ENCODE measurements around the gene CD14. TPM values are rescaled to one million over a fixed set of nuclear protein-coding genes. Genes with fewer than 3 reads are reported as not detected.

The CD14 gene
- total RNA-seq, 4 donors from 2014 or later, result 3.3 to 16.0 (median 7.4) TPM

DNA sequence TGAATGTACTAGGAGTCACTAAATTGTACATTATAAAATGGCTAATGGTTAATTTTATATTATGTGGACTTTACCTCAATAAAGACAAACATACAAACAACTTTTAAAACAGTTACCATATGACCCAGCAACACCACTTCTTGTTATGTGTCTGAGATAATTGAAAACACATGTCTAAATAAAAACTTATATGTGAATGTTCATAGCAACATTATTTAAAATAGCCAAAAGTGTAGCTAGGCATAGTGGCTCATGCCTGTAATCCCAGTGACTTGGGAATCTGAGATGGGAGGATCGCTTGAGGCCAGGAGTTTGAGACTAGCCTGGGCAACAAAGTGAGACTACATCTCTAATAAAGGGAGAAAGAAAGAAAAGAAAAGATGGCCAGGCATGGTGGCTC lies 45.5 kb downstream of the CD14 start:
- H3K27ac ChIP-seq, result no peak overlapping the region
- TF ChIP-seq, protein P1, sequence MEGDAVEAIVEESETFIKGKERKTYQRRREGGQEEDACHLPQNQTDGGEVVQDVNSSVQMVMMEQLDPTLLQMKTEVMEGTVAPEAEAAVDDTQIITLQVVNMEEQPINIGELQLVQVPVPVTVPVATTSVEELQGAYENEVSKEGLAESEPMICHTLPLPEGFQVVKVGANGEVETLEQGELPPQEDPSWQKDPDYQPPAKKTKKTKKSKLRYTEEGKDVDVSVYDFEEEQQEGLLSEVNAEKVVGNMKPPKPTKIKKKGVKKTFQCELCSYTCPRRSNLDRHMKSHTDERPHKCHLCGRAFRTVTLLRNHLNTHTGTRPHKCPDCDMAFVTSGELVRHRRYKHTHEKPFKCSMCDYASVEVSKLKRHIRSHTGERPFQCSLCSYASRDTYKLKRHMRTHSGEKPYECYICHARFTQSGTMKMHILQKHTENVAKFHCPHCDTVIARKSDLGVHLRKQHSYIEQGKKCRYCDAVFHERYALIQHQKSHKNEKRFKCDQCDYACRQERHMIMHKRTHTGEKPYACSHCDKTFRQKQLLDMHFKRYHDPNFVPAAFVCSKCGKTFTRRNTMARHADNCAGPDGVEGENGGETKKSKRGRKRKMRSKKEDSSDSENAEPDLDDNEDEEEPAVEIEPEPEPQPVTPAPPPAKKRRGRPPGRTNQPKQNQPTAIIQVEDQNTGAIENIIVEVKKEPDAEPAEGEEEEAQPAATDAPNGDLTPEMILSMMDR (IDR thresholded peaks at IDR 0.05), result no peak
- TF ChIP-seq POLR2A (IDR thresholded peaks at IDR 0.05), result no peak
- no peaks in the 10 kb centered on the region for H3K27me3 ChIP-seq
- H3K4me1 ChIP-seq, result no peaks in the 10 kb centered on the region
- H3K9me3 ChIP-seq, result no peaks in the 10 kb centered on the region
- no peaks in the 10 kb centered on the region for H3K36me3 ChIP-seq
- no peak overlapping the region for H3K4me3 ChIP-seq
- DNase-seq, result no peak

Other genes with a start within 250 kb of the CD14 start
- 100 to 1,000 TPM; 141 to 236 (median 211) TPM for gene ANKHD1, start 231.3 kb downstream of the CD14 start, total RNA-seq
- 10 to 100 TPM in 3 of 4 donors, not detected in 1; 32.4 to 46.1 (median 32.9) TPM for gene EIF4EBP3, start 85.5 kb downstream of the CD14 start, total RNA-seq
- gene SRA1, start 75.7 kb downstream of the CD14 start, total RNA-seq, result 10 to 100 TPM; 19.8 to 38.6 (median 27.5) TPM
- gene APBB3, start 68.6 kb downstream of the CD14 start, total RNA-seq, result 10 to 100 TPM; 21.7 to 78.5 (median 62.4) TPM
- gene SLC35A4, start 68.3 kb downstream of the CD14 start, total RNA-seq, result 10 to 100 TPM; 41.9 to 51.3 (median 49.9) TPM
- gene TMCO6, start 6.3 kb upstream of the CD14 start, total RNA-seq, result 10 to 100 TPM; 21.9 to 90.9 (median 42.2) TPM
- gene NDUFA2, start 14.5 kb upstream of the CD14 start, total RNA-seq, result 10 to 100 TPM; 51.2 to 90.2 (median 69.6) TPM
- 100 to 1,000 TPM in 1 of 4 donors, 10 to 100 TPM in 3; 40.5 to 167 (median 82.8) TPM for gene IK, start 14.7 kb upstream of the CD14 start, total RNA-seq
- gene WDR55, start 31.7 kb upstream of the CD14 start, total RNA-seq, result 10 to 100 TPM; 31.3 to 66.8 (median 39.7) TPM
- gene DND1, start 40.4 kb upstream of the CD14 start, total RNA-seq, result 1 to 10 TPM in 3 of 4 donors, not detected in 1; 3.7 to 5.0 (median 3.8) TPM
- gene HARS1, start 58.2 kb upstream of the CD14 start, total RNA-seq, result 10 to 100 TPM; 24.3 to 55.3 (median 46.1) TPM
- 10 to 100 TPM; 21.5 to 49.6 (median 42.4) TPM for gene HARS2, start 58.3 kb upstream of the CD14 start, total RNA-seq
- 10 to 100 TPM; 17.3 to 21.7 (median 21.1) TPM for gene ZMAT2, start 67.3 kb upstream of the CD14 start, total RNA-seq
- not detected for gene PCDHA1, start 153.0 kb upstream of the CD14 start, total RNA-seq
- not detected for gene PCDHA2, start 161.7 kb upstream of the CD14 start, total RNA-seq
- under 1 TPM in 1 of 4 donors, not detected in 3; 0.27 TPM for gene PCDHA3, start 167.9 kb upstream of the CD14 start, total RNA-seq
- 1 to 10 TPM in 1 of 4 donors, under 1 TPM in 1, not detected in 2; 0.54 to 2.6 TPM for gene PCDHA4, start 173.9 kb upstream of the CD14 start, total RNA-seq
- gene PCDHA5, start 188.4 kb upstream of the CD14 start, total RNA-seq, result under 1 TPM in 3 of 4 donors, not detected in 1; 0.27 to 0.88 (median 0.38) TPM
- gene PCDHA6, start 194.8 kb upstream of the CD14 start, total RNA-seq, result under 1 TPM in 3 of 4 donors, not detected in 1; 0.35 to 0.57 (median 0.54) TPM
- gene PCDHA7, start 201.1 kb upstream of the CD14 start, total RNA-seq, result 1 to 10 TPM in 2 of 4 donors, under 1 TPM in 1, not detected in 1; 0.27 to 1.7 (median 1.2) TPM
- gene PCDHA8, start 208.0 kb upstream of the CD14 start, total RNA-seq, result 1 to 10 TPM in 1 of 4 donors, not detected in 3; 5.0 TPM
- gene PCDHA9, start 215.2 kb upstream of the CD14 start, total RNA-seq, result under 1 TPM in 1 of 4 donors, not detected in 3; 0.83 TPM
- 1 to 10 TPM in 1 of 4 donors, under 1 TPM in 3; 0.38 to 5.8 (median 0.46) TPM for gene PCDHA10, start 222.7 kb upstream of the CD14 start, total RNA-seq
- gene PCDHA11, start 235.8 kb upstream of the CD14 start, total RNA-seq, result 1 to 10 TPM in 1 of 4 donors, under 1 TPM in 3; 0.27 to 5.8 (median 0.40) TPM
- gene PCDHA12, start 242.1 kb upstream of the CD14 start, total RNA-seq, result 1 to 10 TPM in 1 of 4 donors, under 1 TPM in 2, not detected in 1; 0.27 to 1.1 (median 0.83) TPM
- gene PCDHA13, start 248.9 kb upstream of the CD14 start, total RNA-seq, result 1 to 10 TPM in 1 of 4 donors, under 1 TPM in 1, not detected in 2; 0.27 to 3.3 TPM

Data from Peyer's patch (tissue), 4 donors.